ENCODE data around the gene GLB1L2.

GLB1L2 gene

DNA sequence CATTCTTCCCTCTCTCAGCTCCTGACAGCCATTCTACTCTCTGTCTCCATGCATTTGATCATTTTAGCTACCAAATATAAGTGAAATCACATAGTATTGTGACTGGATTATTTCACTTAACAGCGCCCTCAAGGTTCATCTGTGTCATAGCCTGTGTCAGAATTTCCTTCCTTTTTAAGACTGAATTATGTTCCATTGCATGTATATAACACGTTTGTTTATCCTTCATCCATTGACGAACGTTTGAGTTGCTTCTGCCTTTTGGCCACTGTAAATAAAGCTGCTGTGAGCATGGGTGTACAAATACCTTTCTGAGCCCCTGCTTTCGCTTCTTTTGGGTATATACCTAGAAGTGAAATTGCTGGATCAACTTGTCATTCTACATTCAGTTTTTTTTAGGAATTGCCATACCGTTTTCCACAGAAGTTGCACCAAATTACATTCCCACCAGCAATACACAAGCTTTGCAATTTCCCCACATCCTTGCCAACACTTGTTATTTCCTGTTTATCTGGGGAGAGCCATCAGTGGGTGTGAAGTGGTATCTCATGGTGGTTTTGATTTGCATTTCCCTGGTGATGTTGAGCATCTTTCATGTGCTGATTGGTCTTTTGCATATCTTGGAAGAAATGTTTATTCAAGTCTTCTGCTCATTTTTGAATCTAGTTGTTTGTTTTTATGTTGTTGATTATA, 17.5 kb downstream of the GLB1L2 start:
- no peak overlapping the region for H3K4me3 ChIP-seq
- no peak overlapping the region for H3K9ac ChIP-seq (ENCODE audit: insufficient read length)
- no peaks in the 10 kb centered on the region for H3K9me3 ChIP-seq (ENCODE audit: low read depth, low read length)
- peaks cover 20% of the 10 kb centered on the region for H3K36me3 ChIP-seq (ENCODE audit: insufficient read depth, low read length)
- TF ChIP-seq EZH2 (IDR thresholded peaks at IDR 0.05) = no peak
- no peak for TF ChIP-seq FOXP2 (optimal IDR thresholded peaks at IDR 0.05; ENCODE audit: control extremely low read depth, extremely low read length, insufficient read depth)
- TF ChIP-seq POLR2AphosphoS5 (IDR thresholded peaks at IDR 0.05; ENCODE audit: borderline replicate concordance, low read depth, low read length) = no peak
- DNase-seq (ENCODE audit: low read depth, low spot score) = no peak
- H3K27ac ChIP-seq = no peak overlapping the region

DNA sequence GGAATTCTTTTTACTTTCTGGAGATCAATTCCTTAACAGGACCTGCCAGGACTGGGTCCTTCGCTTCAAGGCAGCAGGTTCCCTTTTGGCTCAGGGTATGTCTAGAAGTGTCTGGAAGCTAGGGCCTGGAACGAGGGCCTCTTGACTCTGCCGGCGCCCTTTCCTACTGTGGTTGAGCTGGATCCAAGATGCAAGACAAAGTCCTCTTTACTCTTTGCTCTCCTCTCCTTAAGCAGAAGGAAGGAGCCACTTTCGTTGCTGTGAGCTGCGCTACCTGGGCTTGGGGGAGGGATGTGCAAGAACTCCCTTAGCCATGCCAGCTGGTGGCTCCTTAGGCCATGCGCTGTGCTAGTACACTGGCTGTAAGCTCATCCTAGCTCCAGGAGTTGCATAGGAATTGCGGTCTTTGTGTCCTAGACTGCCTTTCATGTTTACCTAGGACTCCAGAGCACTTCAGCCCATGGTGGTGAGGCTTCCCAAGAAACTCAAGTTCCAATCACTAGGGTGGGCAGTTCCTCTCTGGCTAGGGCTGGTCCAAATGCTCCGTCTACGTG, 18.1 kb downstream of the GLB1L2 start:
- no peak overlapping the region for H3K4me3 ChIP-seq
- H3K36me3 ChIP-seq (ENCODE audit: insufficient read depth, low read length) = peaks cover 20% of the 10 kb centered on the region
- H3K9ac ChIP-seq (ENCODE audit: insufficient read length) = no peak overlapping the region
- H3K27ac ChIP-seq = no peak overlapping the region
- TF ChIP-seq FOXP2 (optimal IDR thresholded peaks at IDR 0.05; ENCODE audit: control extremely low read depth, extremely low read length, insufficient read depth) (no peak), EZH2 (IDR thresholded peaks at IDR 0.05) (no peak), POLR2AphosphoS5 (IDR thresholded peaks at IDR 0.05; ENCODE audit: borderline replicate concordance, low read depth, low read length) (no peak)
- no peaks in the 10 kb centered on the region for H3K9me3 ChIP-seq (ENCODE audit: low read depth, low read length)
- DNase-seq (ENCODE audit: low read depth, low spot score) = no peak

DNA sequence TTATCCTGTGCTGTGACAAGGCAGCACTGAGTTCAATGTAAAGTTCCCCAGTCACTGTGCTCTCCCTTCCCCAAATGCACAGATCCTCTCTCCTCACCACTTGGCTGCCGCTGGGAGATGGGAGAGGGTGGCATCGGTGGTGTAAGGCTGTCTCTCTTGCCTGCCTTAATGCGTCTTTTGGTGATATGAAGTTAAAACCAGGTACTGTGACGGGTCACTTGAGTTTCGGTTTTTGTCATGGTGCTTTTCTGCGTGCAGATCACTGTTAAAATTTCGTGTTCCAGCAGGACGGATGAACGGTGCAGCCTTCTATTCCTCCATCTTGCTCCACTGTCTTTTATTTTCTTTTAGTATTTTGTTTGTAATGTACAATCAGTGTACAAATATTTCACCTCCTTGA, 18.6 kb downstream of the GLB1L2 start:
- no peak for DNase-seq (ENCODE audit: low read depth, low spot score)
- Histone ChIP-seq H3K9me3 (ENCODE audit: low read depth, low read length) (no peaks in the 10 kb centered on the region), H3K27ac (no peak overlapping the region), H3K36me3 (ENCODE audit: insufficient read depth, low read length) (peaks cover 20% of the 10 kb centered on the region), H3K9ac (ENCODE audit: insufficient read length) (no peak overlapping the region), H3K4me3 (no peak overlapping the region)
- TF ChIP-seq EZH2 (IDR thresholded peaks at IDR 0.05) = no peak
- TF ChIP-seq FOXP2 (optimal IDR thresholded peaks at IDR 0.05; ENCODE audit: control extremely low read depth, extremely low read length, insufficient read depth) = no peak
- no peak for TF ChIP-seq POLR2AphosphoS5 (IDR thresholded peaks at IDR 0.05; ENCODE audit: borderline replicate concordance, low read depth, low read length)

- Histone ChIP-seq H3K4me3 (no peak overlapping the region), H3K36me3 (ENCODE audit: insufficient read depth, low read length) (peaks cover 32% of the 10 kb centered on the region), H3K27ac (no peak overlapping the region), H3K9ac (ENCODE audit: insufficient read length) (no peak overlapping the region), H3K9me3 (ENCODE audit: low read depth, low read length) (no peaks in the 10 kb centered on the region)
- no peak for DNase-seq (ENCODE audit: low read depth, low spot score)
- TF ChIP-seq EZH2 (IDR thresholded peaks at IDR 0.05) (no peak), POLR2AphosphoS5 (IDR thresholded peaks at IDR 0.05; ENCODE audit: borderline replicate concordance, low read depth, low read length) (no peak), FOXP2 (optimal IDR thresholded peaks at IDR 0.05; ENCODE audit: control extremely low read depth, extremely low read length, insufficient read depth) (no peak)
Measured at GRCh38 chr11:134352111-134352510, 20.3 kb downstream of the GLB1L2 start.

DNA sequence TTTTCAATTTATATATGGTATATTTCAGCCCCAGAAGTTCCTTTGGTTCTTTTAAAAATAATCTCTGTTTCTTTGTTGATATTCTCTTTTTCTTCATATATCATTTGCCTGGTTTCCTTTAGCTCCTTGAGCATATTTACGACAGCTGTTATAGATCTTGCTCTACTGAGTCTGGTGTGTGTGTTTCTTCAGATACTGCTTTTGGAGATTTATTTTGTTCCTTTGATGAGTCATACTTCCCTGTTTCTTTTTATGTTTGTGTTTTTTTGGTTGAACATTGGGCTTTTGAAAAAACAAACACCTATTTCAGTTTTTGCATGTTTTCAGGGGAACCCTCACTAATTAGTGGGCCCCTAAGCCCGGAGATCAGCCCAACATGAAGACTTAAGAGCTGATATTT, 23.3 kb downstream of the GLB1L2 start:
- peak overlapping the region; percentile 64 for H3K27ac ChIP-seq
- DNase-seq (ENCODE audit: low read depth, low spot score) = no peak

DNA sequence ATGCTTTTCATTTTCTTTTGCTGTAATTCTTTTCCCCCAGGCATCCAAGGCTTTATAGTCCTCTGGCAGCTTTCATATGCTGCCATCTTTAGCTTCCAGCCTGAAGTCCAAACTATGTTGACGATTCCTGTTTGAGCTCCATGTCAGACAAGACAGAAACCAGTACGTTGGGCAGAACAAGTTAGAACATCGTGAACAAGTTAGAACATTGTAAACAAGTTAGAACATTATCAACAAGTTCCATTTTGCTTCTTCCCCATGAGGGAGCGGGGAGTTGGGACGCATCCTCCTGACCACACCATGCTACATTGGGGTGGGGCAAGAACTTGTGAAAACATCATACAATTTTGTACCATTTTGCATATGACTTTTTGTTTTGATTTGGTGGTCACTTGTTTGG, 23.9 kb downstream of the GLB1L2 start:
- H3K9ac ChIP-seq (ENCODE audit: insufficient read length) = no peak overlapping the region

More for the DNA sequence above, 23.3 kb downstream of the GLB1L2 start:
- peaks cover 36% of the 10 kb centered on the region for H3K36me3 ChIP-seq (ENCODE audit: insufficient read depth, low read length)
- TF ChIP-seq POLR2AphosphoS5 (IDR thresholded peaks at IDR 0.05; ENCODE audit: borderline replicate concordance, low read depth, low read length) = no peak
- no peak for TF ChIP-seq FOXP2 (optimal IDR thresholded peaks at IDR 0.05; ENCODE audit: control extremely low read depth, extremely low read length, insufficient read depth)
- TF ChIP-seq EZH2 (IDR thresholded peaks at IDR 0.05) = no peak
- H3K9me3 ChIP-seq (ENCODE audit: low read depth, low read length) = no peaks in the 10 kb centered on the region
- H3K9ac ChIP-seq (ENCODE audit: insufficient read length) = no peak overlapping the region
- H3K4me3 ChIP-seq = no peak overlapping the region

DNA sequence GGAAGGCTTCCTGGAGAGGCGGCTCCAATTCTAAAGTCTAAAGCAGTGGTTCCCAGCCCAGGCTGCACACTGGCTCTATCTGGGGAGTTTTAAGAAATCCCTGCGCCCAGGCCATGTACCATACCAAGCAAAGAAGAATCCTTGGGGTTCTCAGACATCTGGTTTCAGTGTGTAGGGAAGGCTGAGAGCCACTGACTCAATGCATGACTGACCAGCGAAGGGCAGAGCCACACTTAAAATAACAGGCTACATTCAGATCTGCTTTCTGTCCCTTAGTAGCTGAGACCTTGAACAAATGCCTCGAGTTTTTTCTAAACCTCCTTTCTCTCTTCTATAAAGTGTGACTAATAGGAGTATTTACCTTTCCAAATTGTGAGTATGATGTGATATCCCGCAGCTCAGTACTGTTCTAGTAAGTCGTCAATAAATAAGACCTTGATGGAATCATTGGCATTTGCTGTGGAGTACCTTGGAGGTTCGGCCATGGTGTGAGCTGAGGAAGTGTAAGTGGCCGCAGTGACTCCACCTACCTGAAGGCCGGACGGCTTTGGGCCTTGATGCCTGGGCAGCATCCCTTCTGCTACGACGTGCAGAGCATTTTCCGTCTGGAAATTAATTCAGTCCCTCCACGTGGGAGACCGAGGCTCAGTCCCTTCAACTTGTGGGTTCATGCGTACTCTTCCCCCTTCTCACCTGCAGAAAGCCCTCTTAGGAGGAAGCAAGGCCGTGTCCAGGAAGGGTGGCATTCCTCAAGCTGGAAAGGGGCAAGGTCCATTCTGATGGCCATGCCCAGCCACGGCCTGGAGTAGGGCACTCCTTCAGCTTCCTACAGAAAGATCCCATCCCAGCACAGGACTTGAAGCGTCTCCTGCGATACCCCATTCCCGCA, 25.1 kb downstream of the GLB1L2 start:
- no peak overlapping the region for H3K9ac ChIP-seq (ENCODE audit: insufficient read length)
- no peak overlapping the region for H3K27ac ChIP-seq
- H3K9me3 ChIP-seq (ENCODE audit: low read depth, low read length) = no peaks in the 10 kb centered on the region
- no peak for TF ChIP-seq POLR2AphosphoS5 (IDR thresholded peaks at IDR 0.05; ENCODE audit: borderline replicate concordance, low read depth, low read length)
- TF ChIP-seq EZH2 (IDR thresholded peaks at IDR 0.05) = no peak
- no peak for TF ChIP-seq FOXP2 (optimal IDR thresholded peaks at IDR 0.05; ENCODE audit: control extremely low read depth, extremely low read length, insufficient read depth)
- peaks cover 28% of the 10 kb centered on the region for H3K36me3 ChIP-seq (ENCODE audit: insufficient read depth, low read length)
- no peak for DNase-seq (ENCODE audit: low read depth, low spot score)
- no peak overlapping the region for H3K4me3 ChIP-seq

More for the DNA sequence above, 23.9 kb downstream of the GLB1L2 start:
- no peak for DNase-seq (ENCODE audit: low read depth, low spot score)
- no peak for TF ChIP-seq POLR2AphosphoS5 (IDR thresholded peaks at IDR 0.05; ENCODE audit: borderline replicate concordance, low read depth, low read length)
- no peak for TF ChIP-seq FOXP2 (optimal IDR thresholded peaks at IDR 0.05; ENCODE audit: control extremely low read depth, extremely low read length, insufficient read depth)
- TF ChIP-seq EZH2 (IDR thresholded peaks at IDR 0.05) = no peak
- no peaks in the 10 kb centered on the region for H3K9me3 ChIP-seq (ENCODE audit: low read depth, low read length)
- H3K36me3 ChIP-seq (ENCODE audit: insufficient read depth, low read length) = peaks cover 31% of the 10 kb centered on the region
- no peak overlapping the region for H3K4me3 ChIP-seq
- H3K27ac ChIP-seq = peak overlapping the region; percentile 64; the same call in 1 of the 2 replicates

DNA sequence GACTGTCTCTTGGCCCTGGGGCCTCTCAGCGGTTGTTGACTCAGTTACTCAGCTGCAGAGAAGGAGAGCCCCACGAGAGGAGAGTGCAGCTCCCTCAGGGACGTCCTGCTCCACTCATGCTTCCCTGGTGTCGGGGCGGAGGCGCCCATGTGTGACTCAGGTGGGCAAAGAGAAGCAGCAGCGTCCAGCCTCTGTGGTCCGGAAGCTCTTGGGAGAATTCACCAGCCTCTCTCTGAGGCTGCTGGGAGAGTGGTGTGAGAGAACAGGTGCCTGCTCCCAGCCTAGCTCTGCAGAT, 25.7 kb downstream of the GLB1L2 start:
- no peak for TF ChIP-seq POLR2AphosphoS5 (IDR thresholded peaks at IDR 0.05; ENCODE audit: borderline replicate concordance, low read depth, low read length)
- TF ChIP-seq EZH2 (IDR thresholded peaks at IDR 0.05) = no peak
- no peak for TF ChIP-seq FOXP2 (optimal IDR thresholded peaks at IDR 0.05; ENCODE audit: control extremely low read depth, extremely low read length, insufficient read depth)
- no peak overlapping the region for H3K4me3 ChIP-seq
- H3K27ac ChIP-seq = no peak overlapping the region
- H3K9me3 ChIP-seq (ENCODE audit: low read depth, low read length) = no peaks in the 10 kb centered on the region
- H3K9ac ChIP-seq (ENCODE audit: insufficient read length) = no peak overlapping the region
- peaks cover 28% of the 10 kb centered on the region; the same call in 1 of the 2 replicates for H3K36me3 ChIP-seq (ENCODE audit: insufficient read depth, low read length)
- no peak for DNase-seq (ENCODE audit: low read depth, low spot score)

Data from SK-N-MC (cell line).